ENCODE data around the gene DLG2. TPM values are rescaled to one million over a fixed set of nuclear protein-coding genes. Genes with fewer than 3 reads are reported as not detected.

Gene DLG2
- total RNA-seq, 1 donor from 2014 or later = 5.9 TPM

DNA sequence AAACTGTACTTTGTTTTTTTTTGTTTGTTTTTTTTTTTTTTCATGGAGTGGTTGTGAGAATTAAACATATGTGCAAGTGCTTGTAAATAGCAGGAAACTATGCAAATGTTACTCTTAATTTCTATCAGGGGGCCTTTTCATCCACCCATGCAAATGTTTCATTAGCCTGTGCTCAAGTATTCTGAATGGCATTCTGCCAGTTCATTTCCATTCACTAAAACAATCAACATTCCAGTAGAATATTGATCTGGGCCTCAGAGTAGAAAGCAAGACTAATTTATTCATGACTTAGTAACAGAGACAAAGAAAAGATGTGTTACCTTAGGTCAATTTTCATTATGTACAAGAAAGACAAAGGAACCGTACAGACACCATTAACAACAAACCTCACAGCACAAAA lies 971.4 kb downstream of the DLG2 start:
- no peak overlapping the region for H3K27ac Mint-ChIP-seq
- H3K27me3 Mint-ChIP-seq = peaks cover 4% of the 10 kb centered on the region
- TF ChIP-seq, protein P1, sequence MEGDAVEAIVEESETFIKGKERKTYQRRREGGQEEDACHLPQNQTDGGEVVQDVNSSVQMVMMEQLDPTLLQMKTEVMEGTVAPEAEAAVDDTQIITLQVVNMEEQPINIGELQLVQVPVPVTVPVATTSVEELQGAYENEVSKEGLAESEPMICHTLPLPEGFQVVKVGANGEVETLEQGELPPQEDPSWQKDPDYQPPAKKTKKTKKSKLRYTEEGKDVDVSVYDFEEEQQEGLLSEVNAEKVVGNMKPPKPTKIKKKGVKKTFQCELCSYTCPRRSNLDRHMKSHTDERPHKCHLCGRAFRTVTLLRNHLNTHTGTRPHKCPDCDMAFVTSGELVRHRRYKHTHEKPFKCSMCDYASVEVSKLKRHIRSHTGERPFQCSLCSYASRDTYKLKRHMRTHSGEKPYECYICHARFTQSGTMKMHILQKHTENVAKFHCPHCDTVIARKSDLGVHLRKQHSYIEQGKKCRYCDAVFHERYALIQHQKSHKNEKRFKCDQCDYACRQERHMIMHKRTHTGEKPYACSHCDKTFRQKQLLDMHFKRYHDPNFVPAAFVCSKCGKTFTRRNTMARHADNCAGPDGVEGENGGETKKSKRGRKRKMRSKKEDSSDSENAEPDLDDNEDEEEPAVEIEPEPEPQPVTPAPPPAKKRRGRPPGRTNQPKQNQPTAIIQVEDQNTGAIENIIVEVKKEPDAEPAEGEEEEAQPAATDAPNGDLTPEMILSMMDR (conservative IDR thresholded peaks at IDR 0.05) = no peak
- H3K36me3 Mint-ChIP-seq = no peaks in the 10 kb centered on the region
- H3K4me3 Mint-ChIP-seq = no peak overlapping the region
- no peaks in the 10 kb centered on the region for H3K4me1 Mint-ChIP-seq (ENCODE audit: unreplicated experiment)
- no peaks in the 10 kb centered on the region for H3K9me3 Mint-ChIP-seq
- no peak for DNase-seq (ENCODE audit: extremely low spot score, unreplicated experiment)

DNA sequence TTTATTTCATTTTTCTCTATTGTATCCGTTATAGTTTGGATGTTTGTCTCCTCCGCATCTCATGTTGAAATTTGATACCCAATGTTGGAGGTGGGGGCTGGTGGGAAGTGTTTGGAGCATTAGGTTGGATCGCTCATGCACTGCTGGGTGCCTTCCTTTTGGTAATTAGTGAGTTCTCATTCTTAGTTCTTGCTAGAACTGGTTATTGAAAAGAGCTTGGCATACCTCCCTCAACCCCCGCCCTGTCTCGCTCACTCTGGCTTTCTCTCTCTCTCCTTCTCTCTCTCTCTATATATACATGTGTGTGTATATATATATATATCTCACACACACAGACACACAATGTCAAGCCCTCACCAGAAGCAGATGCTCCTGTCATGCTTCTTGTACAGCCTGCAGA lies 978.7 kb downstream of the DLG2 start:
- H3K9me3 Mint-ChIP-seq = no peaks in the 10 kb centered on the region
- H3K4me3 Mint-ChIP-seq = no peak overlapping the region
- no peak for DNase-seq (ENCODE audit: extremely low spot score, unreplicated experiment)
- peaks cover 4% of the 10 kb centered on the region for H3K27me3 Mint-ChIP-seq
- H3K4me1 Mint-ChIP-seq (ENCODE audit: unreplicated experiment) = no peaks in the 10 kb centered on the region
- TF ChIP-seq, protein P1 (conservative IDR thresholded peaks at IDR 0.05) = no peak
- no peaks in the 10 kb centered on the region for H3K36me3 Mint-ChIP-seq
- H3K27ac Mint-ChIP-seq = no peak overlapping the region

DNA sequence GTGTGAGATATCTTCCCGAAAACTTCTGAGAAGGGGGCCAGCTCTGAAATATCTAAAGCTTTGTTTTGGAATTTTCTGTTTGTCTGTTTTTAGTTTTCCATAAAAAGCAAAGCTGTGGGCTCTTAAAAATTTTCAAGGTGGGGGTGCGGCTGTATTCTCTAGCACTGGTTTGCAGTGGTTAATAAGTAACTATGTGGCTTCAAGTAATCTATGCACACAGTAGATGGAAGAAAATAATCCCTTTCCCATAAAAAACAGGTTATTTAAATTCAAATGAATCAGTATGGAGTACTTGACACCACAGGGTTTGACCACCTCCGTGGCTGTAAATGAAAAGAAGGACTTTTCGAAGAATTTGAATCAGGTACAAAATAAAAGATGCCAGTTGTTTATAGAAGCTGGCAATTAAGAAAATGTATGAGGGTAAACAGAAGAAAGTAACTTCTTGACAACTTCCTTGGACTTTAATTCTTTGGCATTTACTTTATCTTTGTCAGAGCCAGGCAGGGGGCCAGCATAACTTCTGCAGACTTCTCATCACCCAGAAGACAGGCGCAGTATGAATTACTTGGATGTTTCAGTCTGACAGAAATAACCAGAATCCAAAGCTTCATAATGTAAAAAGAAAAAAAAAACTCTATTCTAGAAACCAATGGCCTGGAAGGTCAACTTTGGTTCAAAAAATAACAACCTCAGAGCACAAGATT lies 981.0 kb downstream of the DLG2 start:
- TF ChIP-seq, protein P1 (conservative IDR thresholded peaks at IDR 0.05) = no peak
- no peak overlapping the region for H3K27ac Mint-ChIP-seq
- no peak for DNase-seq (ENCODE audit: extremely low spot score, unreplicated experiment)
- H3K27me3 Mint-ChIP-seq = no peaks in the 10 kb centered on the region
- no peaks in the 10 kb centered on the region for H3K36me3 Mint-ChIP-seq
- H3K9me3 Mint-ChIP-seq = no peaks in the 10 kb centered on the region
- no peaks in the 10 kb centered on the region for H3K4me1 Mint-ChIP-seq (ENCODE audit: unreplicated experiment)
- H3K4me3 Mint-ChIP-seq = no peak overlapping the region

DNA sequence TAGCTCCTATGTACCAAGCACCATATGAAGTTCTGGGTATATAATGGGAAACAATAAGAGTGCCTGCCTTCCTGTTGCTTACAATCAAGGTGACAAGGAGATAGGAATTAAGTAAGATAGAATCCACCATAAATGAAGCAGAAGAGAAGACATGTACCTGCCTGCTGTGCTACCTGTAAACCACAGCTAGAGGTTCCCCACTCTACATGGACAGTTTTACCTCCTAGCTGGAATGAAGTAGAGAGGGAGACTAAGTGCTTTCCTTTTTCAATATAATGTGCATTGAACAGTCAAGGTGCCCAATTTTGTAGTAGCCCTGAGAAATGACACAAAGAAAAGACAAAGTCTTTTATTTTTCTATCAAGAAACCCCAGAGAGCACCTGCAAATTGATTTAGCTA lies 984.6 kb downstream of the DLG2 start:
- Mint-ChIP-seq H3K27ac (no peak overlapping the region), H3K36me3 (no peaks in the 10 kb centered on the region), H3K4me1 (ENCODE audit: unreplicated experiment) (no peaks in the 10 kb centered on the region), H3K4me3 (no peak overlapping the region), H3K27me3 (no peaks in the 10 kb centered on the region), H3K9me3 (no peaks in the 10 kb centered on the region)
- TF ChIP-seq, protein P1 (conservative IDR thresholded peaks at IDR 0.05) = no peak
- no peak for DNase-seq (ENCODE audit: extremely low spot score, unreplicated experiment)

DNA sequence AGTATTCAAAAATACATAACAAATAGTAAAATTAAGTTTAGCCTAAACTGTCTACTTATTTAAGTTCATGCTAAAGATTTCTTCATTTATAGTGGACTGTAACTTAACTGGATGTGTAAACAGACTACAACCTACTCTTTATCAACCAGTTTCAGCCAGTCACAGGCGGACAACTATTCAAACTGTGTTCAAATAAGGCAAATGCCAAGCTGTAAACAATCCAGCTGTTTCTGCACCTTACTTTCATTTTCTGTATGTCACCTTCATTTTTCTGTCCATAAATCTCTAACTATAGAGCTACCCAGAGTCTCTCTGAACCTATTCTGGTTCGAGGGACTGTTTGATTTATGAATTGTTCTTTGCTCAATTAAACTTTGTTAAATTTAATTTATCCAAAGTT lies 992.8 kb downstream of the DLG2 start:
- Mint-ChIP-seq H3K36me3 (no peaks in the 10 kb centered on the region), H3K27me3 (no peaks in the 10 kb centered on the region), H3K9me3 (no peaks in the 10 kb centered on the region), H3K4me1 (ENCODE audit: unreplicated experiment) (peaks cover 6% of the 10 kb centered on the region), H3K4me3 (no peak overlapping the region), H3K27ac (no peak overlapping the region)
- DNase-seq (ENCODE audit: extremely low spot score, unreplicated experiment) = no peak
- TF ChIP-seq, protein P1 (conservative IDR thresholded peaks at IDR 0.05) = no peak
